Stimulated activated CD8-positive, alpha-beta memory T cell treated with anti-CD3 and anti-CD28 coated beads, Interleukin-12 subunit alpha, Interleukin-12 subunit beta, amount 100 ng/mL, for 4 hours (primary cell): ENCODE measurements around the gene DGLUCY.
"Not testable (repeated sequence)": the region's sequence is repeated elsewhere in the genome, so short reads cannot be mapped to it uniquely, and the experiment has no call there.

Experiments
- DNase-seq: peaks from one replicate; pipeline ENCODE4 v3.0.0-alpha.2; 2020; ENCODE audit warnings: low read depth

DGLUCY gene

DNA sequence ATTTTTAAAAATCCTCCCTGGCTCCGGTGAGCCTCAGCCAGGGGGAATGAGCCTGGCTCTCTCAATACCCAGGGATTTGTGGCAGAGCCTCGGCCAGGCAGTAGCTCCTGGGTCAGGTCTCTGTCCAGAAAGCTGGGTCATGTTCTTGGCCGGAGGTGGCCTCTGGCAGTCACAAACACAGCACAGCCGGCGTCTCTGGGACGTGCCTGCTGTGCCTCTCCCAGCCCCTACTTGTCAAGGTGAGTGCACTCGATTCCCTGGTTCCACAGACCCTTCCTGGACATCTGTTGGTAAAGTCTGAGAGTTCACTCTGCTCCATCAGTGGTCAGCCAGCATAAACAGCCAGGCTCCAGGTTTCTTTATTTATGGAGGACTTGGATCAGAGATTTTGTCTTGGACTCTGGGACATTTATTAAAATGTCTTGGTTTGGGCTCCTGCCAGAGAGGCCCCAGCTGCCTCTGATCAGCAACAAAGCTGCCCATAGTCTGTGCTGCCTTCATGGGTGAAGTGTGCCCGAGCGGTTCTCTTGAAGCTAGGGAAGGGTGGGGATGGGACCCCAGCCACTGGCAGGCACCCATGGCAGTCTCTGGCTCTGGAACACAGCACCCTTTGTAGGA is 56.7 kb downstream of the DGLUCY start:
- DNase-seq = no peak

GRCh38 chr14:91171291-91171690 is 57.4 kb downstream of the DGLUCY start:
- no peak for DNase-seq

- peak; percentile 55 for DNase-seq
These were observed 59.4 kb downstream of the DGLUCY start for GRCh38 chr14:91173221-91173670.

GRCh38 chr14:91173904-91174303 is 60.0 kb downstream of the DGLUCY start:
- no peak for DNase-seq

GRCh38 chr14:91175291-91176201 is 61.7 kb downstream of the DGLUCY start:
- DNase-seq = no peak

DNA sequence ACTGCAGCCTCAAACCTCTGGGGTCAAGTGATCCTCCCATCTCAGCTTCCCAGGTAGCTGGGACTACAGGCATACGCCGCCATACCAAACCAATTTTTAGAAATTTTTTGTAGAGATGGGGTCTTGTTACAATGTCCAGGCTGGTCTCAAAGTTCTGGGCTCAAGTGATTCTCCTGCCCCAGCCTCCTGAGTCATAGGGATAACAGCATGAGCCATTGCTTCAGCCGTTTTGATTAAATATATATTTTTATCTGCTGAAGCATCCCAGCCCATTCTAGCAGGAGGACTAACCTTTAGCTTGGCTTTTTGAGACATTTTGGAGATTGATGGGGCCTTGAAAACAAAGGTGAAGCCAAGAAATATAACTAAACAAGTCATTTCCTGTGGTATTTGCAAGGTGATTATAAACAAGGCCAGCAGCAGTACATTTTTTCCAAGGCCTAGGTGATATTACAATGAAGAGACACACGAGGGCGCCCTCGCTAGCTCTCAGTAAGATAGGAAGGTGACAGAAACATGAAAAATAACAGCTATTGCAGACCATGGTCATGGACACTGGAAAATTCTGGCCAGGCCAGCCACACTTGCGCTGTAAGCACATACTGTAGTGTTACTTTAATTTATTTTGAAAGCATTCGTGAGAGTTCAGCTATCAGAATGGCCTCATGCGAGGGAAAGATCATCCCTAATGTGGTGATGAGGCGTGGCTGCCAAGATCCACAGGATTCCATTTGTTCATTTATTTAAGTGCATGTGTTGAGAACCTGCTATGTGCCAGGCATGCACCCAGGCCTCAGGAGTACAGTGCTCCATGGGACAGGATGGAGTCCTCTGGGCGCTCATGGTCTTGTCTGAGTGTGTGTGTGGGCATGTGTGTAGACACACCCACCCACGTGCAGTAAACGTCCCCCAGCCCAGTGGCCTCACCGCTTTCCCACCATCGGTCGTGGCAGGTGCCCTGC is 63.5 kb downstream of the DGLUCY start:
- DNase-seq = peak; percentile 28

DNA sequence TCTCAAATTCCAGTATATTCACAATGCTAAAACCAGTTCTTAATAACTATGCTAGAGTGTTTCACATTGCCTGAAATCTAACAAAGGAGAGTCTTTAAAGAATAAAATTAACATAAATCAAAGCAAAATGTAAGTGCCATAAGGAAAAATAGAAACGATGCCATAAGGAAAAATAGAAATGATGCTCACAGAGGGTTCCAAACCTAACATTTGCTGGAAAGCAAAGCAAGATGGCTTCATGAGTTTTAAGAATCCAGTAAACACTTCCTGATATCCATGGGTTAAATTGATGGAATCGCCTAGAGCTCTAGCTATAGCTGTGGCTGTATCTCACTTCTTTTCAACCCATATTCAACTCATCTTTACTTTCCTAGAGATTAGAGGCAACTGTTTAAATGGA is 66.7 kb downstream of the DGLUCY start:
- no peak for DNase-seq

DNA sequence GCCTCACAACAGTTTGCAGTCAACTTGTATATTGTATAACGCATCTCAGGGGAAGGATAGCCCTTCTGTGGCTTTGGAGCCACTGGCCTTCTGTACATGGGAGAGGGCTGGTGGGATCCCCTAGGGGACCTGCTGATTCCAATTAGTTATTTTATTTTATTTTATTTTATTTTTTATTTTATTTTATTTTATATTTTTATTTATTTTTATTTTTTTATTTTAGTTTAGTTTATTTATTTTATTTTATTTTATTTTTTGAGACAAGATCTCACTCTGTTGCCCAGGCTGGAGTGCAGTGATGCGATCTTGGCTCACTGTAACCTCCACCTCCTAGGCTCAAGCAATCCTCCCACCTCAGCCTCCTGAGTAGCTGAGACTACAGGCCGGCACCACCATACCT is 68.9 kb downstream of the DGLUCY start:
- DNase-seq = not testable (repeated sequence)

- DNase-seq = no peak
These were observed 70.7 kb downstream of the DGLUCY start for GRCh38 chr14:91184559-91184958.

- no peak for DNase-seq
These were observed 71.8 kb downstream of the DGLUCY start for GRCh38 chr14:91185721-91186120.

- DNase-seq = no peak
These were observed 72.7 kb downstream of the DGLUCY start for GRCh38 chr14:91186515-91187066.

DNA sequence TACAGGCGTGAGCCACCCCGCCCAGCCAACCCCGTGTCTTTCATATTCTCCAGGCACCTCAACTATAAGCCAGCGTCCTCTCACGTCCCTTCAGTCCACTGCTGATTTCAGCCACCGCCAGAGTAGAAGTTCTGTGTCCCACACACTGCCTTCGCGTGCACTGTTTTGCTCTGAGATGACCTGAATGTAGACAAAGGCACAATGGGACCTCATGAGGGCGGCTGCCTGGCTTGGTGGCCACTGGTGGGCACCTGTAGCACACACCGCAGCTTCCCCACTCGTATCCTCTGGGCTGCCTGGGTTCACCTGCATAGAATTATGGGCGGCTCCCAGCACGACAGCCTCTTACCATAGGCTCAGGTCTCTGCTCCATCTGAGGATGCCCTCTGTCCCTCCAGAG is 73.4 kb downstream of the DGLUCY start:
- DNase-seq = no peak

GRCh38 chr14:91190853-91191252 is 77.0 kb downstream of the DGLUCY start:
- no peak for DNase-seq

GRCh38 chr14:91193069-91193468 is 79.2 kb downstream of the DGLUCY start:
- DNase-seq = no peak

DNA sequence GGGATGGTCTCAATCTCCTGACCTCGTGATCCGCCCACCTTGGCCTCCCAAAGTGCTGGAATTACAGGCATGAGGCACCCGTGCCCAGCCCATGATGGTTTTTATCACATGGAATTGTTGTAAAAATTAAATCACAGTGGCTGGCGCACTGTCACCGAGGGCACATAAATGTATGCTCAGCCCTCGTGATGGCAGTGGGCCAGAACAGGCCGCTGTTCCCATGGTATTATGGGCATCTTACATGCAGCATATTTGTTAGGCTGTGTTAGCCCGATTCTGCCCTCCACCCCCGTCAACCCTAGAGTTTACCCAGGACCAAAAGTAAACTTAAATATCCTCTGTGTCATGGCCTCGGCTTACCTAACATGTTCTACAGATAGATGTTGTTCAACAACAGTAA is 82.0 kb downstream of the DGLUCY start:
- no peak for DNase-seq

- no peak for DNase-seq
These were observed 83.8 kb downstream of the DGLUCY start for GRCh38 chr14:91197631-91198030.

GRCh38 chr14:91200802-91201201 is 86.9 kb downstream of the DGLUCY start:
- not testable (repeated sequence) for DNase-seq

GRCh38 chr14:91202234-91202974 is 88.5 kb downstream of the DGLUCY start:
- no peak for DNase-seq

GRCh38 chr14:91204657-91205056 is 90.8 kb downstream of the DGLUCY start:
- no peak for DNase-seq

- no peak for DNase-seq
These were observed 91.6 kb downstream of the DGLUCY start for GRCh38 chr14:91205459-91205858.

- DNase-seq = no peak
These were observed 93.1 kb downstream of the DGLUCY start for GRCh38 chr14:91207008-91207407.
